Measurements from ENCODE around the gene PEF1. TPM values are rescaled to one million over a fixed set of nuclear protein-coding genes. Genes with fewer than 3 reads are reported as not detected.
"Not testable (repeated sequence)": the region's sequence is repeated elsewhere in the genome, so short reads cannot be mapped to it uniquely, and the experiment has no call there.

The PEF1 gene
- polyA plus RNA-seq, 2 donors = 38.6 to 62.0 TPM

DNA sequence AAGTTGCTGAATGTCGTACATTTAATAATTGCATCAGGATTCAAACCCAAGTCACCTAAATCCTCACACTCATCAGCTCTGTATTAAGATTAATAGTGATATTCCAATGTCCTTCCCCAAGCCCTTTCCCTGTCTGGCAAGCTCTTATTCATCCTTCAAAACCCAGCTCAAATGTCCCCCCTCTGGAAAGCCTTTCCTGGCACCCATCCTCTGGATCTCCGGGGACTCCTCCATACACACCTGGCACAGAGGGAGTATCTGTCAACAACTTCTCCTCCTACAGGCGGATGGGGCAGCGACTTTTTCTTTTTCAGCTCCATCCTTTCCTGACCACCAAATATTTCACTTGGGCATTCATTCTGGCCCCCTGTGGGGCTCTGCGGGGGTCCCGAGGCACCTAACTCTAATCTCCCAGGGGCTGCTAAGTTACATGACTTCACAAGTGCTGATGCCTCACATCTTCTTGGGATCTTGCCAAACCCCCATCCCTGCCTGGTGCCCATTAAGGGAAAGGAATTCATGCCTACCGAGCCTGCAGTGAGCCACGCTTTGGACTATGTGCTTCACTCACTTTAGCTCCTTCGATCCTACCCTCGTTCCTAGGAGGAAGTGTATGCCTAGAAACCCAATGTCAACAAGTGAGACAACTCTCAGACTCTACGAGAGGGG, 53.1 kb downstream of the PEF1 start:
- Histone ChIP-seq H3K4me3 (ENCODE audit: low read depth in 1 of 2, low read length in 2 of 2) (no peak overlapping the region), H3K4me1 (ENCODE audit: control insufficient read depth in 2 of 2, insufficient read depth in 2 of 2, low read length in 1 of 2) (peaks cover 2 to 13% of the 10 kb centered on the region in 2 donors), H3K36me3 (ENCODE audit: control insufficient read depth in 2 of 2, insufficient read depth in 2 of 2, low read length in 1 of 2) (no peaks in the 10 kb centered on the region), H3K27me3 (ENCODE audit: control insufficient read depth in 1 of 2, insufficient read depth in 2 of 2, low read length in 2 of 2) (no peaks in the 10 kb centered on the region), H3K9me3 (ENCODE audit: control insufficient read depth in 2 of 2, insufficient read depth in 1 of 2, low read depth in 1 of 2, low read length in 1 of 2) (no peaks in the 10 kb centered on the region), H3K27ac (ENCODE audit: low read depth in 2 of 2, low read length in 1 of 2) (peak overlapping the region; percentile 21 to 45)
- 61 to 64% methylated on average over 11 of the region's 11 CpGs for WGBS, 2 donors

GRCh38 chr1:31588751-31589515, 55.7 kb downstream of the PEF1 start:
- Histone ChIP-seq H3K27me3 (ENCODE audit: control insufficient read depth in 1 of 2, insufficient read depth in 2 of 2, low read length in 2 of 2) (no peaks in the 10 kb centered on the region), H3K9me3 (ENCODE audit: control insufficient read depth in 2 of 2, insufficient read depth in 1 of 2, low read depth in 1 of 2, low read length in 1 of 2) (no peaks in the 10 kb centered on the region), H3K27ac (ENCODE audit: low read depth in 2 of 2, low read length in 1 of 2) (peak overlapping the region; percentile 66 to 80), H3K36me3 (ENCODE audit: control insufficient read depth in 2 of 2, insufficient read depth in 2 of 2, low read length in 1 of 2) (peaks cover 0 to 4% of the 10 kb centered on the region in 2 donors), H3K4me3 (ENCODE audit: low read depth in 1 of 2, low read length in 2 of 2) (peak overlapping the region; percentile 35 to 46), H3K4me1 (ENCODE audit: control insufficient read depth in 2 of 2, insufficient read depth in 2 of 2, low read length in 1 of 2) (peaks cover 2 to 13% of the 10 kb centered on the region in 2 donors)
- 13 to 19% methylated on average over 45 to 62 of the region's 62 CpGs for WGBS, 2 donors

- Histone ChIP-seq H3K4me1 (ENCODE audit: control insufficient read depth in 2 of 2, insufficient read depth in 2 of 2, low read length in 1 of 2) (peaks cover 2 to 17% of the 10 kb centered on the region in 2 donors), H3K9me3 (ENCODE audit: control insufficient read depth in 2 of 2, insufficient read depth in 1 of 2, low read depth in 1 of 2, low read length in 1 of 2) (no peaks in the 10 kb centered on the region), H3K27ac (ENCODE audit: low read depth in 2 of 2, low read length in 1 of 2) (peak overlapping the region; percentile 66 to 80), H3K4me3 (ENCODE audit: low read depth in 1 of 2, low read length in 2 of 2) (no peak overlapping the region), H3K27me3 (ENCODE audit: control insufficient read depth in 1 of 2, insufficient read depth in 2 of 2, low read length in 2 of 2) (no peaks in the 10 kb centered on the region), H3K36me3 (ENCODE audit: control insufficient read depth in 2 of 2, insufficient read depth in 2 of 2, low read length in 1 of 2) (peaks cover 0 to 7% of the 10 kb centered on the region in 2 donors)
- WGBS, 2 donors = 38 to 43% methylated on average over 14 of the region's 14 CpGs
Measured at GRCh38 chr1:31587720-31588423, 56.8 kb downstream of the PEF1 start.

DNA sequence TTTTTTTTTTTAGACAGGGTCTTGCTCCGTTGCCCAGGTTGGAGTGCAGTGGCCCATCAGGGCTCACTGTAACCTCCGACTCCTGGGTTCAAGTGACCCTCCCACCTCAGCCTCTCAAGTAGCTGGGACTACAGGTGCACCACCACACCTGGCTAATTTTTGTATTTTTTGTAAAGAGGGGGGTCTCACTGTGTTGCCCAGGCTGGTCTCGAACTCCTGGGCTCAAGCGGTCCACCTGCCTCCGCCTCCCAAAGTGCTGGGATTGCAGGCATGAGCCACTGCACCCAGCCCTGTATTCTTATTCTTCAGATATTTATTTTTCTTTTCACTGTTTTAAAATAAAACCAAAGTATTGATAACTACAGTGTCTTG, 57.4 kb downstream of the PEF1 start:
- H3K27ac ChIP-seq (ENCODE audit: low read depth in 2 of 2, low read length in 1 of 2) = peak overlapping the region in 1 of 2 donors; percentile 66
- WGBS, 2 donors = 84 to 91% methylated on average over 5 of the region's 5 CpGs
- H3K4me3 ChIP-seq (ENCODE audit: low read depth in 1 of 2, low read length in 2 of 2); H3K36me3 ChIP-seq (ENCODE audit: control insufficient read depth in 2 of 2, insufficient read depth in 2 of 2, low read length in 1 of 2); H3K27me3 ChIP-seq (ENCODE audit: control insufficient read depth in 1 of 2, insufficient read depth in 2 of 2, low read length in 2 of 2); H3K9me3 ChIP-seq (ENCODE audit: control insufficient read depth in 2 of 2, insufficient read depth in 1 of 2, low read depth in 1 of 2, low read length in 1 of 2): not testable (repeated sequence)
- peaks cover 2 to 18% of the 10 kb centered on the region in 2 donors for H3K4me1 ChIP-seq (ENCODE audit: control insufficient read depth in 2 of 2, insufficient read depth in 2 of 2, low read length in 1 of 2)

- Histone ChIP-seq H3K9me3 (ENCODE audit: control insufficient read depth in 2 of 2, insufficient read depth in 1 of 2, low read depth in 1 of 2, low read length in 1 of 2) (no peaks in the 10 kb centered on the region), H3K27me3 (ENCODE audit: control insufficient read depth in 1 of 2, insufficient read depth in 2 of 2, low read length in 2 of 2) (no peaks in the 10 kb centered on the region), H3K36me3 (ENCODE audit: control insufficient read depth in 2 of 2, insufficient read depth in 2 of 2, low read length in 1 of 2) (peaks cover 0 to 7% of the 10 kb centered on the region in 2 donors), H3K4me1 (ENCODE audit: control insufficient read depth in 2 of 2, insufficient read depth in 2 of 2, low read length in 1 of 2) (peaks cover 2 to 15% of the 10 kb centered on the region in 2 donors), H3K27ac (ENCODE audit: low read depth in 2 of 2, low read length in 1 of 2) (peak overlapping the region in 1 of 2 donors; percentile 16), H3K4me3 (ENCODE audit: low read depth in 1 of 2, low read length in 2 of 2) (no peak overlapping the region)
- WGBS, 2 donors = 75 to 77% methylated on average over 31 to 47 of the region's 47 CpGs
Measured at GRCh38 chr1:31586376-31587327, 58.0 kb downstream of the PEF1 start.

- peak overlapping the region in 1 of 2 donors; percentile 11 for H3K27ac ChIP-seq (ENCODE audit: low read depth in 2 of 2, low read length in 1 of 2)
- no peaks in the 10 kb centered on the region for H3K9me3 ChIP-seq (ENCODE audit: control insufficient read depth in 2 of 2, insufficient read depth in 1 of 2, low read depth in 1 of 2, low read length in 1 of 2)
- H3K4me3 ChIP-seq (ENCODE audit: low read depth in 1 of 2, low read length in 2 of 2) = no peak overlapping the region
- 84 to 86% methylated on average over 11 of the region's 11 CpGs for WGBS, 2 donors
- no peaks in the 10 kb centered on the region for H3K27me3 ChIP-seq (ENCODE audit: control insufficient read depth in 1 of 2, insufficient read depth in 2 of 2, low read length in 2 of 2)
- peaks cover 2 to 13% of the 10 kb centered on the region in 2 donors for H3K4me1 ChIP-seq (ENCODE audit: control insufficient read depth in 2 of 2, insufficient read depth in 2 of 2, low read length in 1 of 2)
- peaks cover 0 to 7% of the 10 kb centered on the region in 2 donors for H3K36me3 ChIP-seq (ENCODE audit: control insufficient read depth in 2 of 2, insufficient read depth in 2 of 2, low read length in 1 of 2)
Measured at GRCh38 chr1:31585736-31586365, 58.8 kb downstream of the PEF1 start.

- 85 to 88% methylated on average over 24 to 27 of the region's 27 CpGs for WGBS, 2 donors
- H3K27ac ChIP-seq (ENCODE audit: low read depth in 2 of 2, low read length in 1 of 2) = peak overlapping the region; percentile 17 to 66
- H3K4me1 ChIP-seq (ENCODE audit: control insufficient read depth in 2 of 2, insufficient read depth in 2 of 2, low read length in 1 of 2) = peaks cover 2 to 13% of the 10 kb centered on the region in 2 donors
- no peak overlapping the region for H3K4me3 ChIP-seq (ENCODE audit: low read depth in 1 of 2, low read length in 2 of 2)
- peaks cover 0 to 7% of the 10 kb centered on the region in 2 donors for H3K36me3 ChIP-seq (ENCODE audit: control insufficient read depth in 2 of 2, insufficient read depth in 2 of 2, low read length in 1 of 2)
- H3K27me3 ChIP-seq (ENCODE audit: control insufficient read depth in 1 of 2, insufficient read depth in 2 of 2, low read length in 2 of 2) = no peaks in the 10 kb centered on the region
- no peaks in the 10 kb centered on the region for H3K9me3 ChIP-seq (ENCODE audit: control insufficient read depth in 2 of 2, insufficient read depth in 1 of 2, low read depth in 1 of 2, low read length in 1 of 2)
Measured at GRCh38 chr1:31584869-31585735, 59.6 kb downstream of the PEF1 start.

All from esophagus (tissue), 2 donors.